GM21447 (cell line): ENCODE data around the gene GCK.

Source experiments
- ATAC-seq: cut with Tn5 transposase; IDR thresholded peaks from one replicate; pipeline ENCODE4 v1.9.1; 2021; ENCODE audit not compliant: unreplicated experiment

GCK gene

DNA sequence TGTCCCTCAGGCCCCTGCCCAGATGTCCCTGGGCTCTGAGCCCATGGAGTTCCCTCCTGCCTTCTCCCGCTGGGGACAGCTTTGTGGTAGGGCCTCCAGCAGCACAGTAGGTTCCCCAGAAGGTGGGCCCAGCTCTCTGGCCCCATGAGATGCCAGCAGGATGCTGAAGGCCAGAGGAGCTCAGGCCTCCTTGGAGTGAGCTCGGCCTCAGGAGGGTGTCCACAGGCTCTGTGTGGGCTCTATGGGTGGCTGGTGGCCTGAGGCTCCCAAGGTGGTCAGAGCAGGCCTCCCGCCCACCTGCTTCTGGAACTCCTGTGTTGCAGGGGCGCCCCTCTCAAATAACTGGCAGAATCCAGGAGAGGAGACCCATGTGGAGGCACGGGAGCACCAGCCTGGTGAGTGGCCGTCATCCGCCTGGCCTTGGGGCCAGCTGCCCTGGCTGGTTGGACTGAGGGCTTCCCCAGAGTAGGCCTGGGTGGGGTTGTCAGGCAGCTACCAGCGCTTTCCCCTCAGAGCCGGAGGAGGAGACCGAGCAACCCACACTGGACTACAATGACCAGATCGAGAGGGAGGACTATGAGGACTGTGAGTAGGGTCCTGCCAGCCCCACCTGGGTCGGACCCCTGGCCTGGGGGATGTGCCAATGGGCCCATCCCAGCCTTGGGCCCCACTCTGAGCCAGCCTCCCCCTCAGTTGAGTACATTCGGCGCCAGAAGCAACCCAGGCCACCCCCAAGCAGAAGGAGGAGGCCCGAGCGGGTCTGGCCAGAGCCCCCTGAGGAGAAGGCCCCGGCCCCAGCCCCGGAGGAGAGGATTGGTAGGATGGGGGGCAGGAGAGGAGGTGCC is 81.9 kb downstream of the GCK start:
- no peak for ATAC-seq

DNA sequence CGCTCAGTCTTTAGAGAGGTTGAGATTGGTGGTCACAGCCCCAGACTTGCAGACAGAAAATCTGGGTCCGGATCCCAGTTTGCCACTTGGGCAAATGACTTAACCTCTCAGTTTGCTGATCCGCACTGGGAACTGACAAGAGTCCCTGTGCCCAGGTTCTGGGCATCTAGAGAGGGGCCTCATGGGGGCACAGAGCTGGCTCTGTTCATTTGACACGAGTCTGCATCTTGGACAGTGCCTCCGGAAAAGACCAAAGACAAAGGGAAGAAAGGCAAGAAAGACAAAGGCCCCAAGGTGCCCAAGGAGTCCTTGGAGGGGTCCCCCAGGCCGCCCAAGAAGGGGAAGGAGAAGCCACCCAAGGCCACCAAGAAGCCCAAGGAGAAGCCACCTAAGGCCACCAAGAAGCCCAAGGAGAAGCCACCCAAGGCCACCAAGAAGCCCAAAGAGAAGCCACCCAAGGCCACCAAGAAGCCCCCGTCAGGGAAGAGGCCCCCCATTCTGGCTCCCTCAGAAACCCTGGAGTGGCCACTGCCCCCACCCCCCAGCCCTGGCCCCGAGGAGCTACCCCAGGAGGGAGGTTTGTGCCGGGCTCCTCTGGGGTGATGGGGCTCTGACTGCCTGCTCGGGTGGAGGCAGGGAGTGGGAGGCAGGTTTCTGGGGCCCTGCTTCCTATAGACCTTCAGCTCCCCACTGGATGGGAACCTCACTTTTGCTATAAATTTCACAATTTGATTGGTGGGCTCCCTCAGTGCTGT is 82.8 kb downstream of the GCK start:
- no peak for ATAC-seq

DNA sequence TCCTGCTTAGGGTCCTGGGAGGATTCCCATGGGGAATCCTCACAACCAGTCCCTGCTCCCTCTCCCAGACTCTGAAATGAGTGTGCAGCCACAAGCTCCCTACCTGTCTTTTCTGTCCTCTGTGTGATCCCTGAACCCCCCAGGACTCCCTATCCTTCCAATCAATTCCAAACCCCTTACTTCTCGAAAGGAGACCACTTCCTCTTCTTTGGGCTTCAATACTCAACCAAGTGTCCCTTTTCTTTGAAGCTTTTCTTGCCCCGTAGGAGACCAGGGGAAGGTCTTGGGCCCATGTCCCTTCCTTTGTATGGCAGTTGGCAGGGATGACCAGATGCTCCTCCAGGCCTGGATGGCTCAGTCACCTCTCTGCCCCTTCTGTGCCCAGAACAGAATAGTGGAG is 83.4 kb downstream of the GCK start:
- no peak for ATAC-seq

DNA sequence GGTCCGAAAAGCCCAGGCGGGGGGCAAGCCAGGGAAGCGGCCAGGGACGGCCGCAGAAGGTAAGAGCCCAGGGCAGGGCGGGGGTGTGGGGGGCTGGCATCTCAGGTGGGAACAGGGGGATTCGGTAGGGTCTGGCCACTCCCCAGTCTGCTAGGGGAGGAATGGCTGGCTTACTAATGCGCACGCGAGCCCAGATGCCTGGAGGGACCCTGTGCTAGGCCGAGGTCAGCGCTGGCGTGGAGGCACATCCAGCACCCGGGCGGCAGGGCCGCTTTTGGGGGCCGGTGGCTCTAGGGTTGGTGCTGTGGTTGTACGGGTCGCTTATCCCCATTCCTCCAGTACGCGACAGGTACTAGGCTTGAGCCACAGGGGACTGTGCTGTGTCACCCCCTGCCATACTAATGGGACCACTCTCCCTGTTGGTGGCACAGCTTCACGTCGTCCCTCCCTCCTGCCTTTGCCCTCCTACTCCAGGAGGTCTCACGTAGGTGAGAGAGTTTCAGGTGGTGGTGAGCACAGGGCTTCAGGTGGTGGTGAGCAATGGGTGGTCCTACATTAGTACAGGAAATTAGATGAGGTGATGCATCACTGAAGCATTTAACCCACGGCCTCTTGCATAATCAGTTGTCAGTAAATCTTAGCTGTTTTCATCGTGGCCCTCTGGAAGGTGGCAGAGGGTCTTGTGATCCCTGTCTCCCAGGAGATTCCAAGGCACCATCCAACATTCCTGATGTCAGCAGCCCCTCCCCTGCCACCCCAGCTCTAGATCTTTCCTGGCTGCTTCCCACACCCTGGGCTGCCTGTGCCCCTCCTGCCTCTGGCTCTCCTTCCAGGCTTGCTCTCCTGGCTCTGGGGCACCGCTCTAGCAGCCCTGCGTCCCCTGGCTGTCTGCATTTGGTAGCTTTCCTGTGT is 84.1 kb downstream of the GCK start:
- no peak for ATAC-seq

DNA sequence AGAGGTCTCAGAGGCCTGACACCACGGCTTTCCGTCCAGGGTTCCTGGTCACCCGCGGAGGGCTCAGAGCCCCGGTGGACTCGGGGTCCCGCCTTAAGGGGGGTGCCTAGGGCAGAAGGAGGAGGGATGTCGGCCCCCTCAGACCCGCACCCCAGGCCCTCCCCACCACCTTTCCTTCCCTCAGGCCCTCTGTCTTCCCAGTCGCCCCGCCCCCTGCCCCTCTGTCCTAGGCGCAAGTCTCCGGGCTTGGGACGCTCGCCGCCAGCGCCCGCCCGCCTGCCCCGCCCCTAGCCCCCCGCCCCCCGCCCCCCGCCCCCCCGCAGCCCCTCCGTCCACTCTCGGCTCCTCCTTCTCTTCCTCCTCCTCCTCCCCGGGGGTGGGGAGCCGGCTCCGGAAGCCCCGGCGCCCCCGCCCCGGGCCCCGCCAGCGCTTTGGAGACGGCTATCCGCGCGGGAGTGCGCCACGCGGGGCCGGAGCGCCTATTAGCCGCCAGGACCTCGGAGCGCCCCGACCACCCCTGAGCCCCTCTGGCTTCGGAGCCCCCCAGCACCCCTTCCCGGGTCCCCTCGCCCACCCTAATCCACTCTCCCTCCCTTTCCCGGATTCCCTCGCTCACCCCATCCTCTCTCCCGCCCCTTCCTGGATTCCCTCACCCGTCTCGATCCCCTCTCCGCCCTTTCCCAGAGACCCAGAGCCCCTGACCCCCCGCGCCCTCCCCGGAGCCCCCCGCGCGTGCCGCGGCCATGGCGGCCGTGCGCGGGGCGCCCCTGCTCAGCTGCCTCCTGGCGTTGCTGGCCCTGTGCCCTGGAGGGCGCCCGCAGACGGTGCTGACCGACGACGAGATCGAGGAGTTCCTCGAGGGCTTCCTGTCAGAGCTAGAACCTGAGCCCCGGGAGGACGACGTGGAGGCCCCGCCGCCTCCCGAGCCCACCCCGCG is 85.0 kb downstream of the GCK start, which contains the start of gene AEBP1:
Gene AEBP1 (plus strand): TSS at position 423 of the 937 bp plus-strand sequence. CDS start 321 bp downstream, at position 744.
- ATAC-seq = no peak

DNA sequence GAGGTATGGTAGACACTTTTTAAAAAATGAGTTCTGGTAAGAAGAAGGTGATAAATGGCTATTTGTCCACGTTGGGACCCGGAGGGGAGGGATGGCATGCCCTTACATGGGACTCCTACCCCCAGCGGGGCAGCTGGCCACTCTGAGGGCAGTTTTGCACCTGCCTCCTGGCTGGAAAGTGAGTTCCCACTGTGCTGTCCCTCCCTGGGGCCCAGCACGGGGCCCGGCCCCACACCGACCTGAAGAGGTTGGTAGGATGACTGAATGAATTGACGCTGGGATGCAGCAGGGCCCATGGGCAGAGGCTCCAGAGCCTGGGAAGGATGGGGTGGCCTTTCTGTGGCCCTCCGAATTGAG is 85.7 kb downstream of the GCK start:
- no peak for ATAC-seq

DNA sequence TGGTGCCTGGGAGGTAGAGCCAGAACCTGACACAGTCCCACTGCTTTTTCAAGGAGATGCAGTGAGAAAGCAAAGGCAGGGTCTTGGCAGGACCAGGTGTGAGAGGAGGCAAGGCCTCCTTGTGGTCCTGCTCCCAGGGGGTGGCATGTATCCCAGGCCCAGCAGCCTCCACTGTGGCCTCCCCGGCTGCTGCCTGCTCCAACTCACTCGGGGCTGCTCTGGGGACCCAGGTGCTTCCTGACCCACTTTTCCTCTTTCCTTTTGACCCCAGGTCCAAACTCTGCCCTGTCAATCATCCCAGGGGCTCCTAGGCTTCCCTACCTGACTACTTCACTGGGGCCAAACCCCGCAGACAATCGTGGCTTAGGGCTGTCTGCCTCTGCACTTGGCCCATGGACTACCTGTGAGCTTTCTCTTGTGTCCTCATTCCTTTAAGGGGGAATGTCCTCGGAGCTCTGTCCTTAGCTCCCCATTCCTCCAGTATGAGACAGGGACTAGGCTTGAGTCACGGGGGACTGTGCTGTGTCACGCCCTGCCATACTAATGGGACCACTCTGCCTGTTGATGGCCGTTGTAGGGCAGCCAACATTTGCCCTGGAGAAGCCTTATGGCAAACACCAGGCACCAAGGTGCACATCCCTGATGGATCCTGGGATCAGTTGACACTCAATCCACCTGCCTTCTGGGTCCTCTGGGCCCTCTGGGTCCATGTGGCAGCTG is 86.2 kb downstream of the GCK start:
- no peak for ATAC-seq

DNA sequence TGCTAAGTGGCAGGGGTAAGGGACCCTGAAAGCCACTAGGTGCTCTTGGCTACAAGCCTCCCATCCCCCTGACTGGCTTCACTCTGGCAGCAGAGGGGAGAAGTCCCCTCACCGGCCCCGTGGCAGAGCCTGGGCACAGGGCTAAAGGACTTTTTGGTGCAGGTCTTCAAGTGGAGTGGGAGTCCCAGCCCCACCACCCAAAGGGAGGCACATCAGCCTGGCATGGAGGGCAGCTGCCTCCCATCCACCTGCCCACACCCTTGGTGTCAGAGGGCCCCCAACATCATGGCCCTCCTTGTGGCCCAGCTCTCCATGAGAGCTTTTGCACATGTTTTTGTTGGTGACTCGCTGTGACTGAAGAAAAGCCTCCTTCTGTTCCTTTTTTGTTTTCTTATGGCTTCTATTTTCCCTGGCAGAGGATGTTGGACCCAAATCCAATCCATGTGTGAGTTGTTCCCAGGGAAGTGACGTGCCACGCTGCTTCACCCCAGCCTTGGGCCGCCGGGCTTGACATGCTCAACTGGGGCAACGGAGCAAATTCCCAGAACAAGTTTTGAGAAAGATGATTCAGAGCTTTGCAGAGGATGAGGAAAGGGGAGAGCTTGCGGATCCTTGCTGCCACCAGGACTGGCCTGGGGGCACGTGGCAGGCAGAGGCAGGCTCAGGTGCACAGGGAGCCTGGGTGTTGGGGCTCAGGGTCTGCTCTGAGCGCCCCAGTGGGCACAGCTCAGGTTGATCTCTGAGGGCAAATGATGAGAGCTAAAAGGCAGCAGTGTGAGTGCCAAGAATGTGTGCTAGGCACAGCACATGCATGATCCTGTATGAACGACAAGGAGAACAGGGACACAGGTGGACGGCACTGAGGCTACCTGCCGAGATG is 87.0 kb downstream of the GCK start:
- no peak for ATAC-seq

DNA sequence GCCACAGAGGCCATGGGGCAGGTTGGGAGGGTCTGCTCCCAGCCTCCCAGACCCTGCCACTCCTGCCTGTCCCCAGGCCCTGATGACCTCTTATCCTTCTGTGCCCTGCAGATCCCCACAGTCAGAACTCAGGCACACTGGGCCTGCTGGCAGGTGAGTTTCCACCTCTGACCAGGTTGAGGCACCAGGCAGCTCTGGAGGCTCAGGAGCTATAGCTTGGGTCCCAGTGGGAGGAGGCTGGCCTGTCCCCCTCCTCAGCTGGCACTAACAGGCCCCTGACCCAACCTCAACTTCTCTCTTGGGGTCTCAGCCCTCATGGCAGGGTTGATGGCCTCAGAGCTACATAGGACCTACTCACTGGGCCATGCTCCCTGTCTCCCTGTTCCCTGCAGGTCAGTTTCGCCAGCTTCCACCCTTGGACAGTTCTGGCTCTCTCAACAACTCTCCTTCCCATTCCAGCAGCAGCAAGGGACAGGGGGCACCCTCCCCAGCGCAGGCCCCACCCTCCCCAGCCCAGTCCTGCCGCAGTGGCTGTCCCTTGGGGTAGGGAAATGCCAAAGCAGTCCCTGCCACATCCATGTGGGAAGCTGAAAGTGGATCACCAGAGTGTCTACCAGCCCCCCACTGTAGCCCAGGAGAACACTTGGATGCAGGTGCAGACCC is 87.8 kb downstream of the GCK start:
- ATAC-seq = no peak

DNA sequence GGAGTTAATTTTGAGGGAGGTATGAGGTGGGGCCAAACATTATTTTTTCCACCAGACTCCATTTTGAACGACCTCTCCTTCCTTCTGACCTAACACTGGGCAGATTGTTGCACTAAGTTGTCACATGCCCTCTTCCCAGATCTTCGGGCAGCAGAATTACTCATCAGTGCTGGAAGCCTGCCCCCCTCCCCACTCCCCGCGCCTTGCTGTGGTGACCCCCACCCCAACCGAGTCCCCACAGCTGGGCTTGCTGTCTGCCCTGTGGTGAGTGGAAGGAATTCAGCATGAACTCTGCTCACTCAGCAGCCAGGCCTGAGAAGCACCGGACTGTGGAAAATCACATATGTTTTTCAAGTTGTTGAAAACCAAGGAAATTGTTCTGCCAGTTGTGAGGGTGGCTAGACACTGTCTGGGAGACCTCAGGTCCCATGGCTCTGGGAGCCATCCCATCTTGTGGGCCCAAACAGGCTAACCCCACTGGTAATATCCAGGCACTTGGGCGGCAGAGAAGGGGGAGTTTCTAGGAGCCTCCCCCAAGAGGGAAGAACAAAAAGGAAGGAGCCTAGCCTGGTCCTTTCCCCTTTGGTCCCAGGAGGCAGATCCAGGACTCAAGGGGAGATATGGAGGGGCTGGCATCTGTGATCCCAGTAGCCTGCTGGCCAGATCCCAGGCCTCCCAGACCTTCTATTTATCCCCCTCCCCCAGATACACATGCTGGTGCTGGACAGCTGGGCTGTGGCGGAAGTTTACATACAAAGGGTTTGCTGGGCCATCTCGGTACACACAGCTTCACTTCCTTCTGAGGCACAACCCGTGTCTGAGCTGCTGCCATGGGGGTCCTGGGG is 88.6 kb downstream of the GCK start:
- no peak for ATAC-seq

DNA sequence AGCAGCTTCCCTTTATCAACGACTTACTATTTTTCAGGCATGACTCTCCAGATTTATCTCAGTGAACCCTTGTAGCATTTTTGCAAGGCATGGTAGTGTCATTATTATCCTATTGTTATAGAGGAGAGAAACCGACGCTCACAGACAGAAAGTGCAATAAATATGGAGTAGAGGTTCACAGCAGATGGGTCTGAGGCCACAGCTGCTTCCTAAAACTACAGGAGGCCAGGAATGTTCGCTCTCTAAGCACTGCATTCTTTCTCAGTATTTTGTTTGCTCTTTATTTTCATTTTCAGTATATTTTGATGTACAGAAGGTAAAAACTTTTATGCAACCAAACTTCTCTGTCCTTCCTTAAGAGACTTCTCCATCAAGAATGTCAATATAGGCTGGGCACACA is 89.6 kb downstream of the GCK start:
- no peak for ATAC-seq

DNA sequence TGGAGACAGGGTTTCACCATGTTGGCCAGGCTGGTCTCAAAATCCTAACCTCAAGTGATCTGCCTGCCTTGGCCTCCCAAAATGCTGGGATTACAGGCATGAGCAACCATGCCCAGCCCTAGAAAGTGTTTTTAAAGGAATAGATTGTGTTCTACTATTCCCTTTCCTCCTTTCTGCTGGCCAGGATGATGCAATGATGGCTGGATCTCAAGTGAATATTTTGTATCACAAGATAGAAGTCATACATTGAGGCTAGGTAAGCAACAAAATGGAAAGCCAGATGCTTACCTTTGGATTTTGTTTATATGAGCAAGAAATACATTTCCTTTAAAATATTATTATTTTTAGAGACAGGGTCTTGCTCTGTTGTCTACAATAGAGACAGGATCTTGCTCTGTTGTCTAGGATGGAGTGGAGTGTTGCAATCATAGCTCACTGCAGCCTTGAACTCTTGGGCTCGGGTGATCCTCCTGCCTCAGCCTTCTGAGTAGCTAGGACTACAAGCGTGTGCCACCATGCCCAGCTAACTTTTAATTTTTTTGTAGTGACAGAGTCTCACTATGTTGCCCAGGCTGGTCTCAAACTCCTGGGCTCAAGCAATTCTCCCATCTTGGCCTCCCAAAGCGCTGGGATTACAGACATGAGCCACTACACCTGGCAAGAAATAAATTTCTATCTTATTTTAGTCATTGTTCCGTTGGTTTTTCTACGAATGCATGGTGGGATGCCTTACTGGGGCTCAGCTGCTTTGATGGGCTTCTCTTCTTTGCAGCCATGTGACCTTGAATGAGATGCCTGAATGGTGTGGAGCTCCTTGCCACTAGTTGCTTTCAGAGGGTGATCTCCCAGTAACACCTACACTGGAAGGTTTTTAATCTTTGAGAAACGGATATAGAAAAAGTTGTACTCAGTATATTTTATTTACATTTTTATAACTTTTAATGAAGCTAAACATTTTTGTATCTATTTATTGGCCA is 90.9 kb downstream of the GCK start:
- ATAC-seq = no peak

DNA sequence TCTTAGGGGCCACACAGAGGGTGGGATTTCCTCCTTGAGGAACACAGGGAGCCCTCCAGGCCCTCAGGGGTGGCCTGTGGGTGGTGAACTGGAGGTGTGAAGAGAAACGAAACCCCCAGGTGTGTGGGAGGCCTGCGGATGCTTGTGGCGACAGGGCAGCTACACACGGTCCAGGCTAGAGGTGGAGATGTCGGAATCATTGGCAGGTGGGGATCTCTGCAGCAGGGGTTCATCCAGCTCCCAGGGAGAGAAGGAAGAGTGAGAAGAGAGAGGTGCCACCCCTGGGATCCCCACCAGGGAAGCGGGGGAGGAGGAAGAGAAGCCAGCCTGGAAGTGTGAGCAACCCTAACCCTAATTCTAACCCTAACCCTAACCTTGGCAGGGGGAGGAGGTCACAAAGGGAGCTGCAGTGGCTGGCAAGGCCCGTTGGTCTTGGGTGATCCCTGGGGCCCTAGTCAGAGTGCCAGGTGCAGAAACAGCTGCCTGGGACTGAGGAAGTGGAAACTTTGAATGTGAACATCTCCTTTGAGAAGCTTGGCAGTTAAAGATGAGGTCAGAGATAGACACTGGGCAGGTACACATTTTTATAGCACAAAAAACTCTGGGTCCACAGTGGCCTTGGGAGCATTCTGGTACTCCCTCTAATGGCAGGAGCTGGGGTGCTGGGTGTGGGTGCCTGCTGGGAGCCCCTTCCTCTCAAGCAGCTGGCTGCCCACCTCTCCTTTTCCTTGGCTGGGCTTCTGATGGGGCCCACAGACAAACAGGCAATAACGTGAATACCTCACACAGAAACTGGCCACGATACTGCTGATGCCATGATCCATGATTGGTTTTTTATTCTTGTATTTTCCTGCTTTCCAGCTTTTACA is 91.9 kb downstream of the GCK start:
- ATAC-seq = peak; percentile 85

DNA sequence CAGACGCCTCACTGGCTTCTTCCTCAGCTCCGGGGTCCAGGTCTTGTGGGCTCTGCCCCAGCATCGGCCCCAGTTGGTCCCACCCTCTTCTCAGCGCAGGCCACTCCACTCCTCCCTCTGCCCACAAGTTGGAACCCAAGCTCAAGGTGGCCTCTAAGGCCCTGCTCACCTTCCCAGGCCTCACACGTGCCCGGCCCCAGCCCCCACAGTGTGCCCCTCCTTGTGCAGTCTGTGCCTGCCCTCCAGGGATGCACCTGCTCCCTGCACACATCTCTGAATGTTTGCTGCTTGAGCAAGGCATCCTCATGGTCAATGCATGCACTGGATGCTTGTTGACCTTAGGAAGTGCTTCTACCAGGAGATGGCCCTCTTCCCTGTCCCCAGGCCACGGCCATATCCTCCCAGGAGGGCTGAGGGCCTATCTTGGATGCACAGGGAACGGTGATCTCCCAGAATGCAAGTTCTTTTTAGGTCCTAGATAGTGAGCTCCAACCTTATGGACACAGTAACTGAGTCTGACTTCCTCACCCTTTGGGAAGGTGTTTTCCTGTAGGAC is 92.8 kb downstream of the GCK start:
- no peak for ATAC-seq

DNA sequence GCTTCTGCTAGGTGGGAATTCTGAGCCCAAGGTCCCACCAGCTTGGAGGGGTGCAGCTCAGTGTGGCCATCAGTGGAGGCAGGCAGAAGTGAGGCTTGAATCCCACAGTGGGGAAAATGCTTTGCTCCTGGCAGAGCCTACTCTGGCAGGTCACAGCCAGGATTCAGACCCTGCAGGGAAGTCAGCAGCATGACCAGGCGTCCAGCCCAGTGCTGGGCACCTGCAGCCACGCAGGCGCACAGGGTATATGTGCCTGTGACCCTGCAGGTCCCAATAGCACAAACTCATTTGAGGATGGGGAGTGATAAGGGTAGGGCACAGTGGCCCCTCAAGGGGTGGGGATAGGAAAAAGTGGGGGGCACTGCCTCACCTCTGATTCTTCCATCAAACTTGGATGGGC is 93.5 kb downstream of the GCK start:
- no peak for ATAC-seq
